PC-9 (cell line): ENCODE data around the gene TTC39C. TPM values are rescaled to one million over a fixed set of nuclear protein-coding genes. Genes with fewer than 3 reads are reported as not detected.
"Not testable (repeated sequence)": the region's sequence is repeated elsewhere in the genome, so short reads cannot be mapped to it uniquely, and the experiment has no call there.

ENCODE experiments used
- BruUV-seq: library from RNA; stranded (reverse); fragments of 400-500 nt; replicated peaks from 2 replicates; lab custom pipeline; 2021; lab: Mats Ljungman, UMichigan
- CTCF ChIA-PET: fragments of 300-600 bp; sonication (Branson Sonifier 250); formaldehyde crosslinking; loops from one replicate; lab custom pipeline; 2022; ENCODE audit warnings: antibody characterized with exemption; lab: Charles Lee
- POLR2A ChIA-PET: fragments of 300-600 bp; sonication (Branson Sonifier 250); formaldehyde crosslinking; loops from one replicate; lab custom pipeline; 2022; ENCODE audit warnings: antibody characterized with exemption; ENCODE audit not compliant: unreplicated experiment; lab: Charles Lee
- DNase-seq, 2 experiments: peaks; one replicate each; pipeline versions ENCODE4 v3.0.0 to v3.0.0-alpha.2; 2015 to 2022; ENCODE audit warnings: mixed read lengths in 1 of 2
- H2AFZ ChIP-seq: fragments of 200-600 bp; sonication (generic); 2 replicates; pipeline ENCODE4 v1.8.1; 2017; ENCODE audit warnings: antibody characterized with exemption
- H3F3A ChIP-seq: fragments of 200-600 bp; sonication (generic); 2 replicates; pipeline ENCODE4 v1.8.1; 2017; ENCODE audit warnings: antibody characterized with exemption, mild to moderate bottlenecking, low read depth; ENCODE audit not compliant: insufficient read depth
- H3K27ac ChIP-seq: fragments of 200-600 bp; sonication (generic); 2 replicates; pipeline ENCODE4 v1.6.1; 2016; ENCODE audit warnings: mixed run types
- H3K27me3 ChIP-seq: fragments of 200-600 bp; sonication (generic); 2 replicates; pipeline ENCODE4 v1.6.1; 2016; ENCODE audit warnings: low read depth, mixed run types; ENCODE audit not compliant: insufficient read depth
- H3K36me3 ChIP-seq: fragments of 200-600 bp; sonication (generic); 2 replicates; pipeline ENCODE4 v1.6.1; 2016; ENCODE audit warnings: low read depth, mixed run types
- H3K4me1 ChIP-seq: fragments of 200-600 bp; sonication (generic); replicated peaks from 2 replicates; pipeline ENCODE4 v1.6.1; 2016; ENCODE audit warnings: mixed run types; ENCODE audit not compliant: insufficient read depth
- H3K4me2 ChIP-seq: fragments of 200-600 bp; sonication (generic); 2 replicates; pipeline ENCODE4 v1.6.1; 2017; ENCODE audit warnings: mixed run types
- H3K4me3 ChIP-seq: fragments of 200-600 bp; sonication (generic); 2 replicates; pipeline ENCODE4 v1.6.1; 2016; ENCODE audit warnings: mixed run types
- H3K79me2 ChIP-seq: fragments of 200-600 bp; sonication (generic); 2 replicates; pipeline ENCODE4 v1.6.1; 2017; ENCODE audit warnings: low read depth, mixed run types
- H3K9me2 ChIP-seq: fragments of 200-600 bp; sonication (generic); 2 replicates; pipeline ENCODE4 v1.8.1; 2017; ENCODE audit warnings: mild to moderate bottlenecking; ENCODE audit not compliant: insufficient read depth
- H3K9me3 ChIP-seq: fragments of 200-600 bp; sonication (generic); 2 replicates; pipeline ENCODE4 v1.8.1; 2016; ENCODE audit warnings: low read depth; ENCODE audit not compliant: insufficient read depth
- H4K20me1 ChIP-seq: fragments of 200-600 bp; sonication (generic); 2 replicates; pipeline ENCODE4 v1.8.1; 2017; ENCODE audit not compliant: insufficient read depth
- CTCF ChIP-seq: fragments of 200-600 bp; sonication (generic); conservative IDR thresholded peaks from 2 replicates; pipeline ENCODE4 v1.6.1; 2017; ENCODE audit warnings: mixed run types, antibody characterized with exemption, mild to moderate bottlenecking, moderate library complexity
- EZH2 ChIP-seq: fragments of 200-600 bp; sonication (generic); IDR thresholded peaks from 2 replicates; pipeline ENCODE4 v1.8.0; 2017; ENCODE audit warnings: antibody characterized with exemption, low read depth
- intact Hi-C: fragments of 100-400 bp; cut with micrococcal nuclease; formaldehyde crosslinking; loops from one replicate; pipeline ENCODE4 v1.10.0; 2022; ENCODE audit not compliant: unreplicated experiment
- total RNA-seq: library from RNA; stranded (reverse); gene quantifications from 2 replicates; pipeline ENCODE4 v1.2.3, GENCODE V29; 2021

TTC39C gene
- total RNA-seq, 1 experiment from 2014 or later, result 15.3 TPM

DNA sequence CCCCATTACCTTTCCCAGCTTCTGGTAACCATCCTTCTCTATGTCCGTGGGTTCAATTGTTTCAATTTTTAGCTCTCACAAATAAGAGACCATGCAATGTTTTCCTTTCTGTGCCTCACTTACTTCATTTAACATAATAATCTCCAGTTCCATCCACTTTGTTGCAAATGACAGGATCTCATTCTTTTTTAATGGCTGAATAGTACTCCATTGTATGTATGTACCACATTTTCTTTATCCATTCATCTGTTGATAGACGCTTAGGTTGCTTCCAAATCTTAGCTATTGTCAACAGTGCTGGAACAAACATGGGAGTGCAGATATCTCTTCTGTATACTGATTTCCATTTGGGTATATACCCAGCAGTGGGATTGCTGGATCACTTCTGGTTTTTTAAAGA lies 126.1 kb downstream of the TTC39C start:
- CTCF ChIA-PET, result interaction anchor here (0.6 kb wide), 1 partner anchor 349 kb away, joined by 3 read pairs; no protein-coding TSS in a partner anchor
- Histone ChIP-seq H3K27ac (no peak overlapping the region), H3K4me3 (no peak overlapping the region), H4K20me1 (no peaks in the 10 kb centered on the region), H3K79me2 (no peaks in the 10 kb centered on the region), H3K9me3 (no peaks in the 10 kb centered on the region), H3K27me3 (no peaks in the 10 kb centered on the region), H3F3A (peaks cover 31% of the 10 kb centered on the region), H3K4me1 (peaks cover 29% of the 10 kb centered on the region), H3K36me3 (no peaks in the 10 kb centered on the region), H3K4me2 (no peak overlapping the region), H3K9me2 (no peaks in the 10 kb centered on the region), H2AFZ (no peak overlapping the region)
- intact Hi-C loops, result no loop called here
- POLR2A ChIA-PET, result interaction anchor here (0.7 kb wide), 1 partner anchor 125 kb away, joined by 11 read pairs; no protein-coding TSS in a partner anchor
- TF ChIP-seq CTCF (no peak), EZH2 (no peak)
- BruUV-seq, result no TSS peak
- DNase-seq, result no peak

DNA sequence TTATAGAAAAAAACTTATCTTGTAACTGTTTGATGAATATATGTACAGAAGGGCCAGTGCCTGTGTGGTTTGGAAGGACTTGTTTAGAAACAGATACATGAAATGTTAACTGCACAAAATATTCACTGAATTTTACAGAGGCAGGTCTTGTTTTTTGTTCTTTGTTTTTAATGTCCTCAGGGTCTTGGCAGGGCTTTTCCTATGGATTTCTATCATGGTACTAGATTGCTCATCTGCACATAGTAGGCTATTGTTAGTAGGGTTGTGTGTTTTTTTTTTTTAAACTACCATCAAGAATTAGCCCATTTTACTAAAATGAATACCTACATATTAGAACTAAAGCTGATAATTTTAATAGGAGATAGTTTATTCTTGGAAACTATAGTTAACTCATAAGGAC lies 127.8 kb downstream of the TTC39C start:
- no TSS peak for BruUV-seq
- Histone ChIP-seq H3K36me3 (no peaks in the 10 kb centered on the region), H3K27me3 (no peaks in the 10 kb centered on the region), H3K4me2 (no peak overlapping the region), H3K79me2 (no peaks in the 10 kb centered on the region), H4K20me1 (no peaks in the 10 kb centered on the region), H3K4me1 (peaks cover 12% of the 10 kb centered on the region), H3K9me2 (no peaks in the 10 kb centered on the region), H3K27ac (no peak overlapping the region), H3K9me3 (no peaks in the 10 kb centered on the region), H3K4me3 (no peak overlapping the region), H3F3A (peaks cover 14% of the 10 kb centered on the region), H2AFZ (no peak overlapping the region)
- ChIA-PET POLR2A (no interaction called here), CTCF (no interaction called here)
- intact Hi-C loops, result no loop called here
- TF ChIP-seq EZH2, result no peak
- TF ChIP-seq CTCF, result no peak
- DNase-seq, result no peak

DNA sequence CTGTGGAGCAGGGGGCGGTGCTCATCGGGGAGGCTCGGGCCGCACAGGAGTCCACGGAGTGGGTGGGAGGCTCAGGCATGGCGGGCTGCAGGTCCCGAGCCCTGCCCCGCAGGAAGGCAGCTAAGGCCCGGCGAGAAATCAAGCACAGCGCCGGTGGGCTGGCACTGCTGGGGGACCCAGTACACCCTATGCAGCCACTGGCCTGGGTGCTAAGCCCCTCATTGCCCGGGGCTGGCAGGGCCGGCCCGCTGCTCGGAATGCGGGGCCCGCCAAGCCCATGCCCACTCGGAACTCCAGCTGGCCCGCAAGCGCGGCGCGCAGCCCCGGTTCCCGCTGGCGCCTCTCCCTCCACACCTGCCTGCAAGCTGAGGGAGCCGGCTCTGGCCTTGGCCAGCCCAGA lies 135.0 kb downstream of the TTC39C start:
- H3K9me3 ChIP-seq, H3K4me3 ChIP-seq: not testable (repeated sequence)

DNA sequence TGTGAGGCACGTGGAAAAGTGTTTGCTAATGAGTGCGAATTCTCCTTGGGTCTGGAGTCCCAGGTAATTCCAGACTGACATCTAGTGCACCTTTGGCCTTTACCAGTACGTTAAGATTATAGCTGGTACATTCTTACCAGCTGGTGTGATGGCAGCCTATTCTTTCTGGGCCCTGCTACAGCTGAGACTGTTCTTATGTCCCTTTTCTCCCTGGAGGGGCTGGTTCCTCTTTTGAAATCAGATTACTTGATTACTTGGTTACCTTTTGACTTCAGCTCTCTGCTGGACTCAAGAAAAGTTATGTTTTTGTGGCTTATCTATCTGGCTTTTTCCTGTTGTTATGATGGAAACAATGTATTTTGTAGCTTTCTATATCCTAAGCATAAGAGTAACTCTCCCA lies 138.8 kb downstream of the TTC39C start:
- no peak for TF ChIP-seq EZH2
- TF ChIP-seq CTCF, result no peak
- Histone ChIP-seq H3K9me2 (no peaks in the 10 kb centered on the region), H3K27me3 (no peaks in the 10 kb centered on the region), H2AFZ (no peak overlapping the region), H3K9me3 (no peaks in the 10 kb centered on the region), H3K4me3 (no peak overlapping the region), H3K4me2 (no peak overlapping the region), H3K27ac (no peak overlapping the region), H3K36me3 (no peaks in the 10 kb centered on the region), H3K79me2 (no peaks in the 10 kb centered on the region), H3K4me1 (no peaks in the 10 kb centered on the region), H3F3A (no peaks in the 10 kb centered on the region), H4K20me1 (no peaks in the 10 kb centered on the region)
- CTCF ChIA-PET, result no interaction called here
- DNase-seq, result no peak
- no TSS peak for BruUV-seq
- POLR2A ChIA-PET, result no interaction called here
- intact Hi-C loops, result no loop called here

More for the DNA sequence above, 135.0 kb downstream of the TTC39C start:
- BruUV-seq, DNase-seq, H3K79me2 ChIP-seq, H3K9me2 ChIP-seq, H3K4me1 ChIP-seq, H4K20me1 ChIP-seq, H3K4me2 ChIP-seq, intact Hi-C loops, H2AFZ ChIP-seq, H3F3A ChIP-seq, H3K27ac ChIP-seq, H3K36me3 ChIP-seq, CTCF ChIA-PET, H3K27me3 ChIP-seq: not testable (repeated sequence)
- POLR2A ChIA-PET, result interaction anchor here (0.5 kb wide), 1 partner anchor 11 kb away, joined by 3 read pairs; the partner anchor contains the start of gene CABYR
